GM21381 (cell line): ENCODE results near the gene SERPINA3.
"Not testable (repeated sequence)": the region's sequence is repeated elsewhere in the genome, so short reads cannot be mapped to it uniquely, and the experiment has no call there.

Source experiments
- ATAC-seq: cut with Tn5 transposase; IDR thresholded peaks from one replicate; pipeline ENCODE4 v1.9.1; 2021; ENCODE audit warnings: mild to moderate bottlenecking, moderate library complexity; ENCODE audit not compliant: unreplicated experiment

Gene SERPINA3

DNA sequence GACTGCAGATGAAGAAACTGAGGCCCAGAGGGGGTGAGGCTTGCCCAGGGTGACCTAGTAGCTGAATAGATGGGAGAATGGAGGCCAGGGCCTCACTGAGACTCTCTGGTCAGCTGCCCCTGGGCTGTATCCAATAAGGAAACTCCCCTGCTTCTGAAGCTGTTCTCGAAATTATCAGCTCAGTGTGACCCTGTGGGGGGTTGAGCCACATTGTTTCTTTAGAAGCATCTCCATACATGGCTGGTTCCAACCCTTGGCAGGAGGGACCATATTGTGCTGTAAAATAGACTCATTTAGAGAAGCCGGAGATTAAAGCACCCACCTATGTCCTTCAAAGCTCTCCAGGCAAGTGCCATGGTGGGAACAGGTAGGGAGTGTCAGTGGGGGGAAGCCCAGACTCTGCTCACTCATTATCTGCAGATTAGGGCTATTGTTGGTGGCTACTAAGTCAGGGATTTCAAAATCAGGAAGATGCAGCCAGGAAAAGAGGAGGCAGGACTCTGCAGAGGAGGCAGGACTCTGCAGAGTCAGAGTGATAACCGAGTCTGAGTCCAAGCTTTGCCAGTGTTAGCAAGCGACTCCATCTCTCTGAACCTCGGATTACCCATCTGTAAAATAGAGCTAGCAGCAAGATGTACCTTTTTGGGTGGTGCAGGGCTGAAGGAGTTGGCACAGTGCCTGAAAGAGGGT lies 27.5 kb upstream of the SERPINA3 start:
- ATAC-seq: no peak

DNA sequence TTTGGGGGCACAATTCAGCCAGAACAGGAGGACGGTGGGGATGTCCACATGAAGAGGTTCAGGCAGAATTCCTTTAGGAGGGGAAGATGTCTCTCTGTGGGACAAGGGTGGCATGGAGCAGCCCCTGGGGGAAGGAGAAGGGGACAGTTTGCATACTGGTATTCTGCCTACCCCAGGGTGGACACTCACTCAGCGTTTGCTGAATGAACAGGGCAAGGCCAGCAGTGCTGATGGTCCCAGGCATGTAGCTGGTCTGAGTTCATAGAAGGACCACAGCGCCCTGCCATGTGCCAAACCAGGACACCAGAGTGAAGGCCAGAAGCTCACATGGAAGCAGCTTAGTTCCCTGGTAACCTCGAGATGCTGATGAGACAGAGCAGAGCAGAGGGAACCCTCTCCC lies 25.6 kb upstream of the SERPINA3 start:
- ATAC-seq: no peak

DNA sequence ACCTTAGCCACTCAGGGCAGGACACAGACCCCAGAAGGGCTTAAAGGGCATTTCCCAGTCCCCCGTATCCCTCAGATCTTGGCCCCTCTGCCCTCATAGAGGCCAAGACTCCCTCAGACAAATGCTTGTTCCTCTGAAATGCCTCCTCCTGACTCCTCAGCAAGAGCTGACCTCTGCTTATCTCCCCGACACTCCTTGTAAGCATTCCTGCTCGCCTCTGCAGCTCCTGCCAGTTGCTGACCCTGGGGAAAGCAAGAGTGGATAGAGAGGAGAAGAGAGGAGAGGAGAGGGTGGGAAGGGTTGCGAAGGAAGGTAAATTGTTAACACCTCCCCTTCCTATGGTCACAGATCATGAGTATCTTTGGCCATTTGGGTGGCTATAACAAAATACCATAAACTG lies 23.9 kb upstream of the SERPINA3 start:
- ATAC-seq: no peak

DNA sequence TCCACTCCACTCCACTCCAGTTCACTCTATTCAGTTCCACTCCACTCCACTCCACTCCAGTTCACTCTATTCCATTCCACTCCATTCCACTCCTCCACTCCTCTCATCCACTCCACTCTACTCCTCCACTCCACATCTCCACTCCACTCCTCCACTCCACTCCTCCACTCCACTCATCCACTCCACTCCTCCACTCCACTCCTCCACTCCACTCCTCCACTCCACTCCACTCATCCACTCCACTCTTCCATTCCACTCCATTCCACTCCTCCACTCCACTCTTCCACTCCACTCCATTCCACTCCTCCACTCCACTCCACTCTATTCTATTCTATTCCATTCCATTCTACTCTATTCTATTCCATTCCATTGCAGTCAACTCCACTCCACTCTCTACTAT lies 21.1 kb upstream of the SERPINA3 start:
- ATAC-seq: no peak

DNA sequence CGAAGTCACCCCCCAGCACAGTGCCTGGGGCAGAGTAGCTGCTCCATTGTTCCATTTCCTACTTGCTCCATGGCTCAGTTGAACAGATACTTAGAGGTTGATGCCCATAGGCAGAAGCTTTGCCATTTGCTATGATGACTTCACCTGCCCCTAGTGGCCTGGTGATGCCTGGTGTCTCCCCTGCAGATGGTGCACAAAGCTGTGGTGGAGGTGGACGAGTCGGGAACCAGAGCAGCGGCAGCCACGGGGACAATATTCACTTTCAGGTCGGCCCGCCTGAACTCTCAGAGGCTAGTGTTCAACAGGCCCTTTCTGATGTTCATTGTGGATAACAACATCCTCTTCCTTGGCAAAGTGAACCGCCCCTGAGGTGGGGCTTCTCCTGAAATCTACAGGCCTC lies 20.3 kb upstream of the SERPINA3 start:
- ATAC-seq: no peak

DNA sequence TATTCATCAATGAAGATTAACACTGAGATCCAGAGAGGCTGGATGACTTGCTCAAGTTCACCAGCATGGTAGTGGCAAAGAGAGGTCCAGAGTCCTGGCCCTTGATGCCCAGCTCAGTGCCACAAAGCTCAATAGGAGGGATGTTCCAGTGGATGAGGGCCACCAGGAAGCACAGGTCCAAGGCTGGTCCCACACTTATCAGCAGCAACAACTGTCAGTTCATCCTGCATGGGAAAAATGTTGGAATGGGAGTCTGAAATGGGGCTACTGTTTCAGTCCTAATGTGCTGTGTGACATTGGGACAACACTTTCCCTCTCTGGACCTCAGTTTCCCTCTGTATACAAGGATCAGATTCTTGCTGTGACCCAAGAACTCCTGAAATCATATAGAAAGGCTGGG lies 19.7 kb upstream of the SERPINA3 start:
- no peak for ATAC-seq

DNA sequence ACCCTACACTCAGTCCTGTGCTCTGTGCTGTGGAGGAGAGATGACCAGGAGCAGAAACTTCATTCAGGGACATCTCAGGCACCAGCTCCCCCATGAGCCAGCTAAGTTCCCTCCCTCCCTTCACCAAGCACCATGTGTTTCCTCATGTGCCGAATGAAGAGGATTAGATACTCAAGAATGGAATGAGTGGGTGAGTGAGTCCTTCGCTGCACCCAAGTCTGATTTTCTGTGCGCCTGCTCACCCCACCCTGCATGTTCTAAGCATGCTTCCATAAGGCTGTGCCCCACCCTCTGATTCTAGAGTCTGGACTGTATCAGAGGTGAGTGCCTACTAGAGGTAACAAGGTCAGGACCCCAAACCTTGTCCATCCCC lies 18.8 kb upstream of the SERPINA3 start:
- ATAC-seq: no peak

DNA sequence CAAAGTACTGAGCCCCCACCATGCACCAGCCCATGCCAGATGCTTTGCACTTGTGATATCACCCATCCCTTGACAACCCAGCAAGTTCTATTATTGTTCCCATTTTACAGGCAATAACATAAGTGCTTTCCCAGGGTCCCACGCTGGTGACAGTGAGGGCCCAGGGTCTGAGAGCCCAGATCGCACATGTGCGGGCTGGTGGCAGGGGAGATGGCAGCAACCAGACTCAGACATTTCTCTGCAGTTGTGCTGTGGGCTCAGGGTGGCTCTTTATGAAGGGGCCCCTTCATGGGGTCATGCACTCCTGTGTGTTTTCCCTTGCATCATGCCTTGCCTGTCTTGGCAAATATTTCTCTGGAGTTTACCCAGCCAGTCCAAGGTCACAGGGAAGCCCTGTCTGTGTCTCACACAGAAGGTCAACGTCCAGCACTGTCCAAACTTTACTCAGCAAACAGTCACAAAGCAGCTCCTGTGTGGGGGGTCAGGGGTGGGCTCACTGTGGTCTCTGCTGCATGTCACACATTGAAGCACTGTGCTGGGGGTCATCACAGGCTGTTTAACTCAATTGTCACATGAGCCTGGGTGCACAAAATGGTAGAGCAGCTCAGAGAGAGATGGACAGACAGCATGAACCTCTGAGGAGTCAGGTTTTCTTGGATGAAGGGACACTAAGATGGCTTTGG lies 18.3 kb upstream of the SERPINA3 start:
- ATAC-seq: no peak

DNA sequence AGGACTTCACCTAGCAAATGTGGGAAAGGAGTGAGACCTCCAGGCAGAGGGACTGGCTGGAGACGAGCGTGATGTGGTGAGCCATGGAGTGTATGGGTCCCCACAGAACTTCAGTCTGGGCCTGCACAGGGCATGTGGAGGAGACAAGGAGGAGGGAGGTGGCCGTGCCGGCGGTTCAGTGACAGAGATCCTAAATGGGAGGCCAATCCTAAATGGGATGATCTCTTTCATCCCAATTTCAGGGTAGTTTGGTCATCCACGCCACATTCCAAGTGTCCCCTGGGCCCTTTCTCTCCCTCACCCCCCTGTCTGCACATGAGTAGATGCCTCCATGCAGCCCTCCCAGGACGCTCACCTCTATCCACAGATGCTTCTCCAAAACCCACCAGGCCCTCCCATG lies 17.8 kb upstream of the SERPINA3 start:
- ATAC-seq: no peak

DNA sequence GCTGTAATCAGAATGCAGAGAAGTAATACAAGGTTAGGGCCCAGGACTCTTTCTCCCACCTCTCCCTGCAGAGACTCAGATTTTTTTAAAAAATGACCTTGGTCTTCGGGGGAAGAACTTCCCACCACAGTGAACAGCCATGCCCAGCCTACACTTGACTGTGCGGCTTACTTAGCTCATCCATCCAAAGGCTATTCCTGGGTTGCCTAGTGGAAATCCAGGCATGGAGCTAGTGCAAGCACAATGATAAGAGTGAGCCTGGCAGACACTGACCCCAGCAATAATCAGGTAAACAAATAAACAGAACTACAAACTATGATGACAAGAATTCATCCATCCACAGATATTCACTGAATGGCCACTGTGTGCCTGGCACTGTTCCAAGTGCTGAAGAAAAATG lies 16.3 kb upstream of the SERPINA3 start:
- no peak for ATAC-seq

DNA sequence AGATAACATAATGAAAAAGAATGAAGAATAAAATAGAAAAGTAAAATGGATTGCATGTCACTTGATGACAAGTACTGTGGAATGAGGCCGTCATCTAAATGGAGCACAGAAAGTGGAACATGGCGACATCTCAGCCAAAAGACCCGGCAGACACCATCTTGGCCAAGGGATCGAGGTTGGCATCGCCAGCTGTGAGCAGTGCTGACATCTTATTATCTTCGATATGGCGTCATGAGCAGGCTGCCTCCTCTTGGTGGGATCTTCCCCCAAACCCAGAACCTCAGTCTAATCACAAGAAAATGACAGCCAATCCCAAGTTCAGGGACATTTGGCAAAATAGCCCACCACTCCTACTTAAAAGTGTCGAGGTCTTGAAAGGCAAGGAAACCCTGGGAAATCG lies 15.8 kb upstream of the SERPINA3 start:
- ATAC-seq: no peak

DNA sequence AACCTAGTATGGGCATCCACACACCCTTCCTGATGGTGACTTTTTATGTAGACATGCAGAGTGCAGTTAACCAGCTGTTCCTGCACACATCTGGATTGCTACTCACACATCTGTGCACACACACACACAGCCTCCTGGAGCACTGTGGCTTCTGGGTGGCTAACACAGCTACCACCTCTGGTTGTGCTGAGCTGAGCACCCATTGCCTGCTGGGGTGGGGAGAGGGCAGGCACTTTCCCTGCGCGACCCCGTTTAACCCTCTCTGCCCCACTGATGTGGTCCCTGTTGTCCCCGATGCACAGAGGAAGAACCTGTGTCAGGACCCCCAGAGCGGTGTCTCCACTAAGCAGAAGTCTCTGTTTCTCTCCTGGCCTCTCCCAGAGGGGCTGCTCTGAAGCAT lies 14.4 kb upstream of the SERPINA3 start:
- ATAC-seq: no peak

DNA sequence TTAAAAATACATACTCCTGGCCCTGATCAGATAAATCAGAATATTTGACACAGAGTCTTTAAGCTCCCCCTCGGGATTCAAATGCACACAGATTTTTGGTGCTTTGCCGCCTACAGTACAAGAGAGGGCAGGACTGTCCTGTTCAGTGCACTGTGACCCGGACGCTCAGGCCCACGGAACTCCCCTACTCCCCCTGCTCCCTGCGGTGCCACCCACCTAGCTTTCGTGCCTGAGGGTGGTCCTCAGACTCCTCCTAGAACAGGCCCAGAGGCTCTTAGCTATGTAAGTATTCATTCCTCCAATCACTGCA lies 13.7 kb upstream of the SERPINA3 start:
- no peak for ATAC-seq

DNA sequence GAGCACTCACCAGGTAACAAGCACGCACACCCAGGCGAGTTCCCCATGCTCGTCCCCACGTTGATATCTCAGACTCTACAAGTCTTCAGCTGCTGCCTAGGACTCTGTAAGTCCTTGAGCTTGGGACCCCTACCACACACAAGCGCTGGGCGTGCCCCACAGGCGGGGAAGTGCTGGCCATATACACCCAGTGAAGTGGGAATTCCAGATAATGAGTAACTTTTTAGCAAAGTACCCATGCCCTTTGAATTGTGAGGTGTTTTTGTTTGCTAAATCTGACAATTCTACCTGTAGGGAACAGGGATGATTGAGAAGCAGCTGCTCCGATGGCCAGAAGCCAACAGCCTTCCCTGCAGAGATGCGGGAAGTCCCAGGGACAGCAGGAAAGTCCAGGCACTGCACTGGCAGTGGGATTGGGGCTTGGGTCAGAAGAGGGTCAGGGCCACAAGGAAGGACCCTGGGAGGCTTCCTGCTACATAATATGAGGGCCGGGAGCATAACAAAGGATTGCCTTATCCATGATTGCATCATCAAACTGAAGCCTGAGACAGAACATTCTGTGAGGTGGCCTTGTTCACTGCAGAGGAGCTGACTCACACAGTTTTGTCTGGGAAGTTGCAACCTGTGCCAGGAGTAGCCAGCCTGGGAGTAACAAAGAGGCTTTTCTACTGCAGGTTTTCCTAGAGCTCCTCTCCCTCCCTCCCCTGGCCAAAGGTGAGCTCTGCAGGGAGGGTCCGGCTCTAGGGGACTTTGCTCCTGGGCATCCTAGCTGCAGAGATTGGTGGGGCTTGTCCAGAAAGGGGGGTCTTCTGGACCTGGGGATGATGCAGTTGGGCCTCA lies 13.2 kb upstream of the SERPINA3 start:
- no peak for ATAC-seq

DNA sequence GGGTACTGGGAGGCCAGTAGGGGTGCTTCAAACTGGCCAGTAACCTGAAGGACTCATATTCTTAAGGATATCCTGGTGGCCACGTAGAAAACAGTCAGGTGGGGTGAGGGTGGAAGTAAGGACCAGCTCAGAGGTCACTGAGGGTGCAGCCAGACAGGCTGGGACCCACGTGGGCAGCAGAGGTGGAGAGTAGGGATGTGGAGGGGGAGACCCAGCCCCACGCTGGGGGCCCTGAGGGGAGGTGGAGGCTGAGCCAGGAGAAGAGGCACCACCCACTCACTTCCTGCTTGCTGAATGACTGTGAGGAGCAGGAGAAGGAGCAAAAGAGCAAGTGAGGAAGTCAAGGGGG lies 12.6 kb upstream of the SERPINA3 start:
- no peak for ATAC-seq

DNA sequence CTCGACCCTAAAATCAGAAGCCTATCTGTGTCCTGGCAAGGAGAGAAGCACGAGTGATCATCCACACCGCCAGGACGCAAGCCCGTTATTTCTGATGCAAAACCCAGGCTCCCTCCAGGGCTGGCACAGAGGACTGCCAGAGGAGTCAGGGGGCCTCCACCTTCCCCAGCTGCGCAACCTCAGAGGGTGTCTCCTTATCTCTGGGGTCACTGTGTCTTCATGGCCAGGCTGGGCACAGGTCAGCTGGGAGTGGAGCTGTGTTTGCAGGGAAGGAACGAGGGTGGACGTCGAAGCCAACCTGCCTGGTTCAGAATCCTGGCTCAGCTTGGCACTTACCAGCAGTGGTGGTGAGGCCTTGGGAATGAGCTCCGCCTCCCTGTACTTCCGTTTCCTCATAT lies 12.0 kb upstream of the SERPINA3 start:
- no peak for ATAC-seq

DNA sequence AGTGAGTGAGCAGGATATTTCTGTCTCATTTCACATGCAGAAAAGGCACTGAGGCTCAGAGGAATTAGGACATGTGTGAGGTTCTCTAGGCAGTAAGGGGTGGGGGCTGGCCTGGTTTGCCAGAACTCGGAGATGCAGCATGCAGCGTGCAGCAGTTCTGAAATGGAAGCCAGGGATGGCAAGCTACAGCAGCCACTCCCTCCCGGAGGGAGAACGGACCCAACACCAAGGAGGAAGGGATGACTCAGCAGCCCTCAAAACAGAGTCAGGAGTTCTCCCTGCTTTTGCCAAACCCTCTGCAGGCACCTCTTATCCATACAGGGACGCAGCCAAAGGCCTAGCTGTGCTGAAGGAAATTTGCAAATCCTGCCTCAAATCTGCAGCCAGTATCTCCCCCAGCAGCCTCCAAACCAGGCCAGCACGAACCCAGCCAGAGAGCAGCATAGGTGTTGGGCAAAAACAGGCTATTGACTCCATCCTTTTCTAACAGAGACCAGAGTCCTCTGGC lies 10.3 kb upstream of the SERPINA3 start:
- ATAC-seq: no peak

DNA sequence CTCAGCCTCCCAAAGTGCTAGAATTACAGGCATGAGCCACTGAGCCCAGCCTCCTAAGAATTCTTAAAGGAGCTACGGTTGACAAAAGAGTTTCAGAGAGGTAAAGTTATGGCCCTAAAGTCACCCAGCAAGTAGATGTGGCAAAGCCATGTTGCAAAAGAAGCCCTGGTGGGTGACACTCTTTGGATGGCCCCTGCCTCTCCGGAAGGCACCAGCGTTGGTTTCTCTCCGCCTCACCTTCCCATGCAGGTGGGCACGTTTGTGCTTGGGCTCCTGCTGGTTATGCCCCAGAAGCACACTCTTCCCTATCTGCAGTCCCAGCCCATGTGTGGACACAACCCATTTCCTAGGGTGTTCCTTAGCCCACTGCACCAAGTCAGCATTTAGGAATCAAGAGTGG lies 9.5 kb upstream of the SERPINA3 start:
- ATAC-seq: no peak

DNA sequence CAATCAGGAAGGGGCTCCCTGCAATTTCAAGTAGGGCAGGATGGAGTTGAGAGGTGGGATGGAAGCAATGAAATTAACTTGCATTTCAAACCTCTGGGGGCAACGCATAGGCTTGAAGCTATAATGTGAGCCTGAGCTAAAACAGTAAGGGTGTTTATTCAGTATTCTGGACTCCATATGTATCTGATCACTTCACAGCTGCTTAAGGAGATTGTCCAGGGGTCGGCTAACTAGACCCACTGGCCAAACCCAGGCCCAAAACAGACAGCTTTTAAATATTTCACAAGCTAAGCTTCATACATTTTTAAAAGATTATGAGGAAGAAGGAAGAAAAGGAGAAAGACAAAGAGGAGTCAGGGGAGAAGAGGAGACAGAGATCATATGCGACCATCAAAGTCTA lies 6.8 kb upstream of the SERPINA3 start:
- ATAC-seq: no peak

DNA sequence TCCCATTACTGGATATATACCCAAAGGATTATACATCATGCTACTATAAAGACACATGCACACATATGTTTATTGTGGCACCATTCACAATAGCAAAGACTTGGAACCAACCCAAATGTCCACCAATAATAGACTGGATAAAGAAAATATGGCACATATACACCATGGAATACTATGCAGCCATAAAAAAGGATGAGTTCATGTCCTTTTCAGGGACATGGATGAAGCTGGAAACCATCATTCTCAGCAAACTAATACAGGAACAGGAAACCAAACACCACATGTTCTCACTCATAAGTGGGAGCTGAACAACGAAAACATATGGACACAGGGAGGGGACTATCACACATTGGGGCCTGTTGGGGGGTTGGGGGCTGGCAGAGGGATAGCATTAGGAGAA lies 3.2 kb upstream of the SERPINA3 start:
- not testable (repeated sequence) for ATAC-seq

DNA sequence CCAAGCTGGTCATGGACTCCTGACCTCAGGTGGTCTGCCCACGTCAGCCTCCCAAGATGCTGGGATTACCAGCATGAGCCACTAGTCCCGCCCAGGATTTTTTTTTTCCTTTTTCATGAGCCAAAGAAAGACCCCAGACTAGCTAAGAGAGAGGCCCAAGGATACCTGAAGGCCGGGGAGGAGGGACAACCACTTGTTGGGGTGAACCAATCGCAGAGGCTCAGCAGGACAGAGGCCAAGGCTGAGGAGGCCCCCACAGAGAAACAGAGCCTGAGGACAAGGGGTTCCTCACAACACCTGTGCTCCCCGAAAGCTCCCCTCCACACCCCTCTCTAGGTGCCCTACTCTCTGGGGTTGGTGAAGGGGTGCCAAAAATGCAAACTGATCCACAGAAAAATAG lies 1.0 kb upstream of the SERPINA3 start:
- no peak for ATAC-seq
